K562 (cell line): ENCODE data around the gene APC2. TPM values are rescaled to one million over a fixed set of nuclear protein-coding genes. Genes with fewer than 3 reads are reported as not detected.

ENCODE experiments used
- ATAC-seq: fragments of 200-7000 bp; cut with Tn5 transposase; 3 replicates; pipeline ENCODE4 v1.9.1; 2020; ENCODE audit warnings: moderate library complexity
- BruUV-seq: library from RNA; stranded (reverse); fragments of 400-500 nt; replicated peaks from 2 replicates; lab custom pipeline; 2021; lab: Mats Ljungman, UMichigan
- CTCF ChIA-PET: fragments of 300-600 bp; formaldehyde crosslinking; extraction: SDS; loops from one replicate; lab custom pipeline; 2021; ENCODE audit warnings: low intra/inter-chr PET ratio; lab: Yijun Ruan, JAX
- POLR2A ChIA-PET: fragments of 300-600, 350-650 bp; sonication (Branson Sonifier 250); formaldehyde crosslinking; extraction: SDS; loops from one replicate; lab custom pipeline; 2021; ENCODE audit warnings: antibody characterized with exemption, inconsistent platforms; lab: Yijun Ruan, JAX
- DNase-seq, 4 experiments: peaks; one replicate each; pipeline versions ENCODE4 v3.0.0 to v3.0.0-alpha.2; 2011 to 2018; ENCODE audit warnings: low spot score in 3 of 4, mixed read lengths in 3 of 4; ENCODE audit errors: extremely low read depth in 1 of 4
- FAIRE-seq: peaks from 2 replicates; lab custom pipeline; 2011; peaks lifted over from hg19 to GRCh38; lab: Jason Lieb, UNC
- H2AFZ ChIP-seq: 2 replicates; pipeline ENCODE4 v1.6.0; 2011; ENCODE audit warnings: low read depth, low read length, control low read depth, inconsistent platforms
- H3K27ac ChIP-seq: fragments of 200-600 bp; 3 replicates; pipeline ENCODE4 v1.8.0; 2011; ENCODE audit warnings: low read depth, mild to moderate bottlenecking, control low read depth, inconsistent platforms, low read length, moderate library complexity, mixed read lengths; ENCODE audit errors: extremely low read depth
- H3K27me3 ChIP-seq, 2 experiments: fragments of 300-600 bp in 1 of 2; 2 replicates in 1 of 2; 3 replicates in 1 of 2; pipeline versions ENCODE4 v1.6.0 to v1.8.0; 2011; ENCODE audit warnings: inconsistent platforms in 2 of 2, low read length in 2 of 2, mild to moderate bottlenecking in 1 of 2, mixed read lengths in 1 of 2, moderate library complexity in 1 of 2; ENCODE audit not compliant: control insufficient read depth in 2 of 2, insufficient read depth in 2 of 2
- H3K36me3 ChIP-seq: fragments of 300-600 bp; 3 replicates; pipeline ENCODE4 v1.8.0; 2011; ENCODE audit warnings: mild to moderate bottlenecking, low read length, inconsistent platforms; ENCODE audit not compliant: control insufficient read depth, insufficient read depth
- H3K4me1 ChIP-seq, 2 experiments: fragments of 200-600 bp in 1 of 2; replicated peaks in 1 of 2; 2 replicates in 1 of 2; 3 replicates in 1 of 2; pipeline versions ENCODE4 v1.5.1 to v1.8.0; 2011; ENCODE audit warnings: inconsistent platforms in 2 of 2, low read length in 2 of 2, mild to moderate bottlenecking in 1 of 2, mixed read lengths in 1 of 2, moderate library complexity in 1 of 2; ENCODE audit not compliant: control insufficient read depth in 2 of 2, insufficient read depth in 2 of 2
- H3K4me2 ChIP-seq: 2 replicates; pipeline ENCODE4 v1.6.1; 2011; ENCODE audit warnings: low read length, control low read depth, inconsistent platforms, mixed read lengths; ENCODE audit not compliant: insufficient read depth
- H3K4me3 ChIP-seq: fragments of 200-600 bp; sonication (generic), shearing (Covaris generic); 2 replicates; pipeline ENCODE4 v1.5.1; 2016; ENCODE audit warnings: control low read depth, inconsistent platforms
- H3K79me2 ChIP-seq: fragments of 200-600 bp; 3 replicates; pipeline ENCODE4 v1.8.0; 2011; ENCODE audit warnings: low read length, inconsistent platforms; ENCODE audit not compliant: control insufficient read depth, insufficient read depth
- H3K9ac ChIP-seq, 2 experiments: 2 replicates each; pipeline versions ENCODE4 v1.6.0 to v1.6.1; 2011; ENCODE audit warnings: low read depth in 2 of 2, low read length in 2 of 2, control low read depth in 1 of 2, inconsistent platforms in 1 of 2, mild to moderate bottlenecking in 1 of 2, mixed read lengths in 1 of 2; ENCODE audit not compliant: insufficient read depth in 1 of 2
- H3K9me1 ChIP-seq: one replicate; pipeline ENCODE4 v1.6.0; 2011; ENCODE audit warnings: inconsistent platforms, mild to moderate bottlenecking, low read length, moderate library complexity; ENCODE audit not compliant: control insufficient read depth, insufficient read depth
- H3K9me3 ChIP-seq: replicated peaks from 2 replicates; pipeline ENCODE4 v1.5.1; 2011; ENCODE audit warnings: low read depth, low read length, inconsistent platforms; ENCODE audit not compliant: control insufficient read depth, insufficient read depth
- H4K20me1 ChIP-seq: replicated peaks from 2 replicates; pipeline ENCODE4 v1.6.1; 2011; ENCODE audit warnings: low read length, inconsistent platforms, mixed read lengths; ENCODE audit not compliant: control insufficient read depth, insufficient read depth
- CHD2 ChIP-seq: IDR thresholded peaks from 2 replicates; pipeline ENCODE4 v1.6.1; 2011; ENCODE audit warnings: low read depth, low read length
- CHD4 ChIP-seq: fragments of 200-600 bp; sonication (generic); IDR thresholded peaks from 3 replicates; pipeline ENCODE4 v1.6.1; 2012; ENCODE audit warnings: low read depth, mild to moderate bottlenecking, mixed read lengths, low read length, inconsistent platforms; ENCODE audit not compliant: insufficient read depth, insufficient replicate concordance, poor library complexity, severe bottlenecking
- CREBBP ChIP-seq: IDR thresholded peaks from one replicate; pipeline ENCODE4 v1.6.1; 2012; ENCODE audit warnings: low read depth, mild to moderate bottlenecking, control low read depth, inconsistent platforms, low read length
- EP400 ChIP-seq: fragments of 450-650 bp; IDR thresholded peaks from 2 replicates; pipeline ENCODE4 v1.6.1; 2017; ENCODE audit warnings: antibody characterized with exemption, mild to moderate bottlenecking, moderate library complexity
- HDAC2 ChIP-seq: fragments of 450-650 bp; IDR thresholded peaks from 2 replicates; pipeline ENCODE4 v1.6.1; 2016; ENCODE audit warnings: mild to moderate bottlenecking
- HDGF ChIP-seq: fragments of 450-650 bp; IDR thresholded peaks from 2 replicates; pipeline ENCODE4 v1.6.1; 2016
- KDM1A ChIP-seq, 2 experiments: fragments of 450-650 bp; IDR thresholded peaks; 2 replicates each; pipeline ENCODE4 v1.6.1; 2016; ENCODE audit warnings: mild to moderate bottlenecking in 2 of 2
- NFRKB ChIP-seq: fragments of 450-650 bp; IDR thresholded peaks from 2 replicates; pipeline ENCODE4 v1.6.1; 2016; ENCODE audit warnings: low read depth
- PHTF2 ChIP-seq: fragments of 250-450 bp; sonication (Bioruptor Pico); IDR thresholded peaks from 2 replicates; pipeline ENCODE4 v1.5.0; 2021; ENCODE audit warnings: mild to moderate bottlenecking
- RBM14 ChIP-seq: fragments of 200-400 bp; formaldehyde crosslinking; IDR thresholded peaks from 2 replicates; pipeline ENCODE4 v1.6.1; 2018; ENCODE audit warnings: low read depth, mild to moderate bottlenecking, low read length, moderate library complexity, borderline replicate concordance; ENCODE audit not compliant: insufficient read depth
- RERE ChIP-seq: sonication (generic); formaldehyde crosslinking; IDR thresholded peaks from 2 replicates; pipeline ENCODE4 v1.8.0; 2023; ENCODE audit warnings: missing genetic modification reagents, mild to moderate bottlenecking, borderline replicate concordance
- SMARCA5 ChIP-seq: fragments of 450-650 bp; IDR thresholded peaks from 2 replicates; pipeline ENCODE4 v1.6.1; 2016
- STAT6 ChIP-seq: sonication (generic); formaldehyde crosslinking; IDR thresholded peaks from 2 replicates; pipeline ENCODE4 v1.8.1; 2023; ENCODE audit warnings: mild to moderate bottlenecking, missing genetic modification reagents
- TCF7L2 ChIP-seq: fragments of 150-350 bp; IDR thresholded peaks from 2 replicates; pipeline ENCODE4 v1.6.1; 2016; ENCODE audit warnings: low read depth, mild to moderate bottlenecking, low read length, moderate library complexity
- WGBS: fragments of 100-300 bp; shearing (Covaris generic); methylation state at CpG from one replicate; pipeline ENCODE4 v1.1.6; 2016; ENCODE audit warnings: low coverage, mixed read lengths; ENCODE audit not compliant: insufficient coverage; ENCODE audit errors: missing lambda C conversion rate; 5-methylcytosine and 5-hydroxymethylcytosine counted together
- in situ Hi-C: fragments of 300-500 bp; cut with MboI; formaldehyde crosslinking; loops from 4 replicates; pipeline ENCODE4 v1.15.0; 2018; ENCODE audit warnings: inconsistent platforms, mixed read lengths
- intact Hi-C: fragments of 100-400 bp; cut with micrococcal nuclease; formaldehyde crosslinking; loops from 2 replicates; pipeline ENCODE4 v1.14.2; 2022
- polyA plus RNA-seq, 8 experiments: library from polyadenylated mRNA; depleted of rRNA in 4 of 8; stranded (reverse) in 5 of 8; unstranded in 3 of 8; fragments of >200 nt; fragmentation: Nextera tagmentation in 2 of 8; fragmentation: Illumina TruSeq in 1 of 8; extraction: Ambion mirVana in 2 of 8; extraction: Trizol in 1 of 8; gene quantifications; 2 replicates each; pipeline versions ENCODE4 v1.2.1 to v1.2.3, GENCODE V29; 2011 to 2014; ENCODE audit warnings: inconsistent platforms in 1 of 8, missing spikeins in 1 of 8
- total RNA-seq, 7 experiments: library from RNA; depleted of rRNA in 6 of 7; stranded (reverse); fragments of >200 nt in 6 of 7; fragmentation: Illumina TruSeq in 2 of 7; extraction: Trizol in 2 of 7; gene quantifications; 2 replicates each; pipeline versions ENCODE4 v1.2.1 to v1.2.3, GENCODE V29; 2011 to 2021; ENCODE audit warnings: low replicate concordance in 1 of 7

The APC2 gene
- total and polyA plus RNA-seq, 9 of the 15 experiments (the other 6 are each of a cell fraction or from before 2014, with no cell fraction given), result 0.01 to 0.40 (median 0.05) TPM; not detected in 3

DNA sequence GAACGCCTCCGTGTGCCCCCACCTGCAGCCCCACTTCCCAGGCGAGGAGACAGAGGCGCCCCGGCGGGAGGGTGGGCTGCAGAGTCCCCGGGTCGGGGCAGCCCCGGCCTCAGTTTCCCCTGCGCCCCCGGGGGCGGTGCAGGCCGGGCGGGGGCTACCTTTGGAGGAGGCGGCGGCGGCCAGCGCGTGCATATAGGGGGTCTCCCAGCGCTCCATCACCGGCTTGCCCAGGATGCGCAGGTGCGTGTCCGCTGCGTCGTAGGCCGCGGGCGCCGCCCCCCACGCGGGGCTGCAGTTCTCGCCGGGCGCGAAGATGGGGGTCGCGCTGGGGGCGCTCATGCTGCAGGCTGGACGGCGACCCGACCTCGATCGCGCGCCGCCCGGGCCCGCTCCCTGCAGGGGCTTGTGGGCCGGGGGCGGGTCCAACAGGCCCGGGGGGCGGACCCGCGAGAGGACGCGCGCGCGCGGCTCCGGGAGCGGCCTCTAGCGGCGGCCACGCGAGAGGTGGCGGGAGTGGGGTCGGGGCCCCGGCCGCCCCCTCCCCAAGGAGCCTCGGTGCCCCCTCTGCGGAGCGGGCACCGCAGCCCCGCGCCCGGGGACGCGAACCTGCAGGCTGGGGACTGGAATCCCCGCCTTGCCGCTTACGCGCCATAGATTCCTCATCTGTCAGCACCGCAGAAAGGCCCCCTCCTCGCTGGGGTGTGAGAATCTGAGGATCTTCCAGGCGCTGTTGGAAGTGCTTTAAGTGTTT lies 48.6 kb upstream of the APC2 start, which contains the start of gene GAMT (continued):
- TF ChIP-seq STAT6 (CRISPR knock-in tag) (no peak), CREBBP (no peak), RBM14 (no peak)

- peak overlapping the region; percentile 93 for H2AFZ ChIP-seq
- H3K36me3 ChIP-seq, result peaks cover 14% of the 10 kb centered on the region; the same call in 1 of the 3 replicates
- peaks cover 7 to 64% of the 10 kb centered on the region in 2 experiments; a peak in 4 of 5 replicates for H3K4me1 ChIP-seq
- no peaks in the 10 kb centered on the region for H3K27me3 ChIP-seq
- H4K20me1 ChIP-seq, result no peaks in the 10 kb centered on the region
- H3K79me2 ChIP-seq, result peaks cover 12% of the 10 kb centered on the region
- FAIRE-seq, result no peak
- H3K4me2 ChIP-seq, result peak overlapping the region; percentile 74
- no TSS peak for BruUV-seq
- DNase-seq, result no peak
- H3K9ac ChIP-seq, result peak overlapping the region; percentile 45 to 89; a peak in 3 of 4 replicates
- H3K4me3 ChIP-seq, result peak overlapping the region; percentile 57
- H3K27ac ChIP-seq, result no peak overlapping the region
- in situ Hi-C loops, result no loop called here
- no peaks in the 10 kb centered on the region for H3K9me1 ChIP-seq
- POLR2A ChIA-PET, result no interaction called here
- no peaks in the 10 kb centered on the region for H3K9me3 ChIP-seq
- no peak for ATAC-seq
- CTCF ChIA-PET, result no interaction called here
- intact Hi-C loops, result no loop called here
- 36% methylated on average over 4 of the region's 11 CpGs for WGBS
- TF ChIP-seq CHD4 (peak; percentile 11), KDM1A (IDR thresholded peaks at IDR 0.05) (peak; percentile 49 to 67), HDAC2 (peak; percentile 50; the same call in 1 of the 2 replicates), EP400 (no peak), SMARCA5 (peak; percentile 80; the same call in 1 of the 2 replicates), NFRKB (no peak), HDGF (no peak), TCF7L2 (no peak), PHTF2 (CRISPR knock-in tag) (no peak), CHD2 (no peak), RERE (no peak)
Measured at GRCh38 chr19:1401889-1402217, 48.1 kb upstream of the APC2 start.
